Hepatic stellate cell (primary cell): Measurements from ENCODE around the gene PRPH.
"Not testable (repeated sequence)": the region's sequence is repeated elsewhere in the genome, so short reads cannot be mapped to it uniquely, and the experiment has no call there.

Experiments
- DNase-seq: peaks from one replicate; pipeline ENCODE4 v3.0.0; 2011; ENCODE audit warnings: low spot score

The PRPH gene

GRCh38 chr12:49276304-49277290, 18.4 kb upstream of the PRPH start:
- DNase-seq, result no peak

- no peak for DNase-seq
Observed at GRCh38 chr12:49277466-49277865, 17.5 kb upstream of the PRPH start.

GRCh38 chr12:49279706-49280159, 15.2 kb upstream of the PRPH start:
- no peak for DNase-seq

GRCh38 chr12:49280545-49280944, 14.4 kb upstream of the PRPH start:
- not testable (repeated sequence) for DNase-seq

- DNase-seq, result no peak
Observed at GRCh38 chr12:49282302-49282701, 12.6 kb upstream of the PRPH start.

GRCh38 chr12:49282740-49283375, 12.1 kb upstream of the PRPH start:
- DNase-seq, result not testable (repeated sequence)

GRCh38 chr12:49283541-49284429, 11.2 kb upstream of the PRPH start:
- DNase-seq, result no peak

GRCh38 chr12:49284672-49285071, 10.3 kb upstream of the PRPH start:
- no peak for DNase-seq

GRCh38 chr12:49287876-49288275, 7.1 kb upstream of the PRPH start:
- no peak for DNase-seq

- DNase-seq, result peak; percentile 73
Observed at GRCh38 chr12:49288412-49288853, 6.5 kb upstream of the PRPH start.

GRCh38 chr12:49288922-49289555, 5.9 kb upstream of the PRPH start:
- no peak for DNase-seq

GRCh38 chr12:49292729-49293055, 2.3 kb upstream of the PRPH start:
- DNase-seq, result no peak

- no peak for DNase-seq
Observed at GRCh38 chr12:49293056-49293956, 1.6 kb upstream of the PRPH start.

- DNase-seq, result no peak
Observed at GRCh38 chr12:49294086-49294803, 702 bp upstream of the PRPH start.

GRCh38 chr12:49294804-49295081, 204 bp upstream of the PRPH start:
- no peak for DNase-seq

GRCh38 chr12:49296034-49296835, 1.3 kb downstream of the PRPH start:
- no peak for DNase-seq

GRCh38 chr12:49296836-49297694, 2.1 kb downstream of the PRPH start:
- DNase-seq, result no peak

GRCh38 chr12:49297695-49298060, 2.7 kb downstream of the PRPH start:
- DNase-seq, result no peak

GRCh38 chr12:49298160-49298559, 3.2 kb downstream of the PRPH start:
- no peak for DNase-seq
